Ureter (tissue), 1 donor: ENCODE measurements around the gene PLP2. TPM values are rescaled to one million over a fixed set of nuclear protein-coding genes. Genes with fewer than 3 reads are reported as not detected.

Experiments
- DNase-seq: peaks from one replicate; pipeline ENCODE4 v3.0.0-alpha.2; 2020; ENCODE audit warnings: low spot score
- total RNA-seq: library from RNA; stranded (reverse); gene quantifications from one replicate; pipeline ENCODE4 v1.2.4, GENCODE V29; 2023
- donor health status: DM: yes; HTN: yes; CAD: no.

The PLP2 gene
- total RNA-seq, 1 donor from 2014 or later: 141 TPM

DNA sequence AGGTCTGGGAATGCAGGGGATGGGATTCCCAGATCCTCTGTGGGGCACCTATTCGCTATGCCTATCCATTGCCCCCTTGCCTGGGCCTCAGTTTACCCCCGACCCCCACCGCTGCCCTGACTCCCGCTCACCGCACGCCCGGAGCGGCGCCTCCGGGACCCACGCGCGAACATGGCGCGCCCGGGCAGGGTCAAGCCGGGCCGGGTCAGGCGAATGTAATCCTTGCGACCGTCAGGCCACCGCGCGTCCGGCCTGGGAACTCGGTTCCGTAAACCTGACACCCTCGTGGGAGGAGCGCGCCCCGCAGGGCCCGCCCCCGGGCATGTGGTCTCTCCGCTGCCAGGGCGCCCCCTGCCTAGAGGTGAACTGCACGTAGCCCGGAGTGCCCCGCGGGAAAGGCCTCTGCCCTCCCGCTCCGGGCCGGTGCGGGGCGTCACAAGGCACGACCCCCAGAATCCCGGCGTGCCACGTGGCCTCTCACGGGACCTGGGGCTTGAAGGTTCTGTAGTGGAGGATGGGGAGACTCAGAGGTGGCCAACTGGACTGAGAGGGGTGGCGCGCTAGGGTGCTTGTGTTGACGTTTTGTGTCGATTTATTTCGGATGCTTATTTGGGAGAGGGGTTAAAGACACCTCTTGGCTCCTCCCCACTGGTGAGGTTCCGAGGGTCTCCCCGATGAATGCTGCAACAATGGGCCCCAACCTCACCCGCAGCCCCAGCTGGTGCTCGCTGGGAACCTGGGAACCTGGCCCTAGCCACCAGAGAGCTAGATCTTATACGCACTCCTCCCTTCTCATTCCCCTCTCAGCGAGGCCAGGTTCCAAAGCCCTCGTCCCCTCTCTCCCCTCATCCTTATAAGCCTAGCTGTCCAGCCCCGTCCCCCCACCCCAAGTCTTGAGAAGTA, 14.7 kb downstream of the PLP2 start, which contains the start of gene PRICKLE3:
TSS of gene PRICKLE3 (minus strand) at position 249 of the 903 bp plus-strand sequence. CDS start at position 173, 76 bp downstream.
- DNase-seq: peak; percentile 86

DNA sequence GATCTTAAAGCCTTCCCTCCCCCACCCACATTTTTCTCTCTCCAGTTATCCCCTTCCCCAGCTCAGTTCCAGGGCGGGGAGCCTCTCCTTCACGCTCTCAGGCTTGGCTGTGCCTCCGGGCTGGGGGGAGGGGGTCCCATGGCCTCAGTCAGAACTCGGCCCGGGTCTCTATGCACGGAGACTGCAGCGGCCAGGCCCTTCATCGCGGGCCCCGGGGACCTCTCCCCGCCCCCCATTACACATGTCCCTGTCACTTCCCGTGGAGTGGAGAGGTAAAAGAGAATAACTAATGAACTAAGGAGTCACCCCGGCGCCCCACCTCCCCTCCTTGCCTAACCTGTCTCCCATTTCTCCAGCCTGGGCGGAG, 15.3 kb downstream of the PLP2 start:
- DNase-seq: no peak

DNA sequence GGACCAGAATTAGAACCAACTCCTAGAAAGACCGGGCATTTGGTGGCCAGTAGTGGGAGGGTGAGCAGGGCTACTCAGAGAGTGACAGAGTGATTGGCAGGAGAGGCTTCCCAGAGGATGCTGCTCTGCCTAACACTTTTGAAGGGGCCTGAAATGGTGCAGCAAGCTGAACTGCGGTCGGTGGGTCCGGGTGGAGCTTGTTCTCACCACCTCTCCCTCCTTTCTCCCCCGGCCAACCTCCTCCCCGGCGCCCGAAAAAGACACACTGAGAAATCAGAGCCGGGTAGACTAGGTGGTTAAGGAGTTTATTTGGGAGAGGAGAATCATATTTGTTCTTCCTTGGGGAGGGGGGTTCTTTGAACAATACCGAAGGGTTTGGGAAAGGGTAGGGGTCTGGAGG, 15.8 kb downstream of the PLP2 start:
- no peak for DNase-seq

DNA sequence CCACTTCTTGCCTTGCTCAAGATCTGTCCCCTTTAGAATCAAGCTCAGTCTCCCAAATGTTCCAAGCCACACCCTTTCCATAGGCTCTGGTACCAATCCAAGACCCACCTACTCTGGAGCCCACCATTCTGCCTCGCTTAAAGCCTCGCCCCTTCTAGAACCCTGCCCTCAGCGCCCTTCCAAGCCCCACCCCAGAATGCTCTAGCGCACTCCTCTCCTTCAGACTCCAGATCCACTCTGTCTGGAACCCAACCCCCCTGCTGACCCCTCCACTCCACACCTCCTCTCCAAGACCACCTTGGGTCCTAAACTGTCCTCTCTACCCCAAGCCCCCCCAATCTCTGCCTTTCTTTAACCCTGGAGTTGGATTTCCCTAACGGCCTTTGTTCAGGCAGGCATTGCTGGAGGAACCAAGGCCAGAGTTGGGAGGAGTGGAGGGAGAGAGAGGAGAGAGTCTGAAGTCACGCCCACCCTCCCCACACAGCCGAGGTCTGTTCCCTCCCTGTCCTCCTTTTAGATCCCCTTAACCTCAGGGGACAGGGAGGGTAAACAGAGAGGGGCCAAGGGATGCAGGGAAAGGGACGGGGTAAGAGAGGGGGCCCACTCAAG, 16.9 kb downstream of the PLP2 start:
- DNase-seq: no peak

DNA sequence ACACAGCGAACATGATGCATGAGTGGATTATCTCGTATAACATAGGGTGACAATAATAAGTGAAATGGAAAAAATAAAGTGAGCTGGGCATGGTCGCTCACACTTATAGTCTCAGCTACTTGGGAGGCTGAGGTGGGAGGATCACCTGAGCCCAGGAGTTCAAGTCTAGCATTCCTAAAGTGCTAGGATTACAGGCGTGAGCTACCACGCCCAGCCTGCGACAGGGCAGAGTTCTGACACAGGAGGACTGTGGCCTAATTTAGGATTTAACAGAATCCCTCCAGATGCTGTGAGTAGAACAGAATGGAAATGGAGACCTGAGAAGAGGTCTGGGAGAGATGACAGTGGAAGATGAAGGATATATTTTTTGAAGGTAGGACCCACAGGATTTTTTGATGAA, 17.9 kb downstream of the PLP2 start:
- DNase-seq: no peak

DNA sequence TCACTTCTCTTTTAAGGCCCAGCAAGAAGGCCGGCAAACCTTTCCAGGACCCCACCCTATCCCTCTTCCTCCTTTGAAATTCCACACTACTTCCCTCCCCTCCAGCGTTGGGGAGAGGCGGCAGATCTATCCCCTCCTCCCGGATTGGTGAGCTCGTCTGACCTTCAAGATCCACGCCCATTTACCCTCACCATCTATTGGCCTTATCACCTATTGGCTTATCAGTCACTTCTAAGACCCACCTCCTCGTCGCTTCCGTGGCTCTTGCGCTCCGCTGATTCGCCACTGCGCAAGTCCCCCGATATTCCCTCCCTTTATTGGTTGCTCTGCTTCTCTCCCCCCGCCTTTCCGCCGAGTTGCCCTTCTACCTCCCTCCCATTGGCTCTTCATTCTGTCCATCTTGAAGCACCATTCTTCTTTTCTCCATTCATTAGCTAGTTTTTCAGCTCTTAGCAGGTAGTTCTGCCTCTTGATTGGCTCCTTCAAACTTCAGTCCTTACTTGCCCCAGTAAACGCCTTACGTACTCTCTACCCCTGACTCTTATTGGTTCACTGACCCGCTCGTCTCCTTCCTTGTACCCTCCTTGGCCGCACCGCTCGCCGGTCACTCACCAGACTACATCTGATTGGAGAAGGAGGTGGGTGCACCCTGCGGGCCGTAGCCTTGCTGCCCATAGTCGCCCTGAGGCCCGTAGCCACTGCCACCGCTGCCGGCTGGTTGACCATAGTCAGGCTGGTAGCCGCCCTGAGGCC, 19.3 kb downstream of the PLP2 start:
- DNase-seq: peak; percentile 94

DNA sequence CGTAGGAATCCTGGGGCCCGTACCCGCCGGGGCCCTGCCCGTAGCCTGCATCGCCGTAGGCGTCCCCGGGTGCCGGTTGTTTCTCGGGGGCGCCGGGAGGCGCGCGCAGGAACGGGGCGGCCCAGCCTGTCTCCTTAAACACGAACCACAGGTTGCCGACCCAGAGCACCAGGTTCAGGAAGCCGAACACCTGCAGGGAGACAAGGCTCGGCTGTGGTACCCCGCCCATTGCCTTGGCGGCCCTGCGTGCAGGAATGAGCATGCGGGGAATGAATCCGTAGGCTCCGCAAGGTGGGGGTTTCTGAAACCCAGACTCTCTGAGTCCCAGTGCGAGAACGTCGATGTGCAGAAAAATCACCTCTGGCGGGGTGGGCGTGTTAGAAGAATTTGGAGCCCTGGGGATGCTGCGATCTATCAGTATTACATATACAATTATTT, 19.9 kb downstream of the PLP2 start:
- DNase-seq: no peak

DNA sequence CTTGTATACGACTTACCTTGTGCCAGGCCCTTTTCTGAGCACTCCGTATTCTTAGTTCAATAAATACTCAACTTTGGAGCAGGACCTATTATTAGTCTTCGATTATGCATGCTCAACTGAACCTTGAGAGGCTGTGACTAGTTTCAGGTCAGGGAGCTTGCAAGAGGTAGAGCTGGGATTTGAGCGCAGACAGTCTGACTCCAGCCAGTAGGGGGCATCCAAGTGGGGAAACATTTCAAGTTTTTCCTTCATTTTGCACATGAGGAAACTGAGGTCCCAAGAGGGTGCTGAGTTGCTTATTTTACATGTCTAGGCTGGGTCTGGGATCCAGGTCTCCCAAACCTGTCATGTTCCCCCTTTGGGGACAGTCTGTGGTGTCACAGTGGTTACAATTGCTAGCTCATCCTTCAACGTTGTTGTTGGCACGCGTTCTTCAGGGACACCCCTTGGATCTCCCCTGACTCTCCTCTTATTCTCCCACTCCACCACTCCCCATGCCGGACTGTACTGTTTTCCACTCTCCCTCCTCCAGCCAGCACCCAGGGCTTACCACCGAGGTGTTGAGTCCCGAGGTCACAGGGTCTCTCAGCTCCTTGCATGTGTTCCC, 21.1 kb downstream of the PLP2 start:
- no peak for DNase-seq

DNA sequence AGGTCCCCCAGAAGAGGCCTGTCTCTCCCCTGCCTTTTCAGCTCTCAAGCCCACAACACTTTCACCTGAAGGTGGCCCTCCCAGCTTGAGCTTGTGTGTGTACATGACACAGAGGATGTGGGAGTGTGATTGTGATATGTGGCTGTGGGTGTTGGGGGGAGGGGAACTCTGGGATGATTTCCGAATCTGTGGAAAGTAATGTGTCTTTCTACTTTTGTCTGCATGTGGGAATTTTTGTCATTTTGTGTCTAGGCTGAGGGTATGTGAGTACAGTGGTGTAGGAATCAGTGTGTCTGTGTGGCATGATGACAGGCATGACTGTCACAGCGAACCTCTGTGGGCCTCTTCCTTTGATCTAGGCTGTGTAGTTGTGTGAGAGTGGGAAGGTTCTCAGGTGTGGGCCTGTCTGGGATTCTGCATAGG, 21.9 kb downstream of the PLP2 start:
- DNase-seq: no peak

DNA sequence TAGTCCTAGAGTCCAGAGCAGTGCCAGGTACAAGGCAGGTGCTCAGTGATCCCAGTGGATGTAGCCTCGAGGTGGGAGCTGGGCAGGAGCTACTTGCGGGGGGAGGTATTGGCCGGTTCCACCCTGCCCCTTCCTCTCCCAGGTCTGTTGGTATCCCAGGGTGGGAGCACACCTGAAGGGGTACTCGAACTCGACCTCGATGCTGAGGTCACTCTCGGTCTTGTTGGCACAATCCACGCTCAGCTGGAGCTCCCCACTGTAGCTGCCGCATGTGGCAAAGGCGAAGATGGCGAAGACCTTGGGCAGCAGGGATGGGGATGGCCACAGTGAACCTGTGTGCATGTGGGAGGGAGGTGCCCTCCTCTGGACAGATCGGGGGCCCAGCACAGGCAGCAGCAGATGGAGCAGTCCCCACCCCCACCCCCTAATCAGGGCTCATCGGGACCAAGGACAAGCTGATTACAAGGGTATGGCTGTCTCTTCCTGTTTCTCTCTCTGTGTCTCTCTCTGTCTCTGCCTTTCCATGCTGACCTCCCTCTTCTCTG, 25.9 kb downstream of the PLP2 start:
- DNase-seq: no peak

DNA sequence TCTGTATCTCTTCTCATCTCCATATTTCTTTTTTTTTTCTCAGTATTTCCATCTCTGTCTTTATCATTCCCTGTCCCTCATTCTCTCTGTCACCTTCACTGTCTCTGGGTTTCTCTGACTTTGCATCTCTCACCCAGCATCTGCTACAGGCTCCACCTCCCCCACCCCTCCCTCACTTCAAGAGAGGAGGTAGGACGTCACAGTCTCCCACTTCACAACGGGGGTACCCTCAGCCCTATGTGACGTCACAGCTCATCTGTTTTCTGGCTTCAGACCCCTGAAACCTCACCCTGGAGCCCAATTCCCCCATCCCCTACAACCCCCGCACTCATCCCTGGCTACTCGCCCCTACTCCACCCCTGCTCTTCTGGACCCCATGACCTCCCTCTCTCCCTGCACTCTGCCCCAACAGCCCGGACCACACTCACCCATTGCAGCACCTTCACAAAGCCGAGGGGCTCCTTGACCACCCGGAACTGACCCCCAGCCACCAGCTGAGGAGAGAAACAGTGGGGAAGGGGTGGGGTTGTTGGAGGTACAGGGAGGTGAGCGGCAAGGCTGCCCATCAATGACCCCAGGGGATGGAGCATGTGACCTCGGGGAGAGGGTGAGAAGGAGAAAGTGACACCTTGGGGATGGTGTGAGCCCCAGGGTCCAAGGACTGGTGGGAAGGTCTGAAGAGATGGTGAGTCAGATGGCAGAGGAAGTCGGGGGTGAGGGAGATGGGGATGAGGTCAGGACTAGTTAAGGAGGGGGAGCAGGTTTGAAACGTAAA, 27.0 kb downstream of the PLP2 start:
- DNase-seq: no peak

DNA sequence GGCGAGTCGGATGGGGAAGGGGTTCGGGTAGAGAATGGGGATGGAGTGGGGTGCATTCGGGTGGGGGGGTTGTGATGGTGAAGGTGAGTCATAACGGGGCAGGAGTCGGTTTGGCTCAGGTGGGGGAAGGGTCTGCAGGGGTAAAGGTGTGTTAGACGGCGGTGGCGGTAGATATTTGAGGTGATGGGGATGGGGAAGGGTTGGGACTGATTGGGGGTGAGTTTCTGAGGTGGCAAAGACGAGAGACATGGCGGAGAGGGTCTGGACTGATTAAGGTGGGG, 27.6 kb downstream of the PLP2 start:
- DNase-seq: no peak

DNA sequence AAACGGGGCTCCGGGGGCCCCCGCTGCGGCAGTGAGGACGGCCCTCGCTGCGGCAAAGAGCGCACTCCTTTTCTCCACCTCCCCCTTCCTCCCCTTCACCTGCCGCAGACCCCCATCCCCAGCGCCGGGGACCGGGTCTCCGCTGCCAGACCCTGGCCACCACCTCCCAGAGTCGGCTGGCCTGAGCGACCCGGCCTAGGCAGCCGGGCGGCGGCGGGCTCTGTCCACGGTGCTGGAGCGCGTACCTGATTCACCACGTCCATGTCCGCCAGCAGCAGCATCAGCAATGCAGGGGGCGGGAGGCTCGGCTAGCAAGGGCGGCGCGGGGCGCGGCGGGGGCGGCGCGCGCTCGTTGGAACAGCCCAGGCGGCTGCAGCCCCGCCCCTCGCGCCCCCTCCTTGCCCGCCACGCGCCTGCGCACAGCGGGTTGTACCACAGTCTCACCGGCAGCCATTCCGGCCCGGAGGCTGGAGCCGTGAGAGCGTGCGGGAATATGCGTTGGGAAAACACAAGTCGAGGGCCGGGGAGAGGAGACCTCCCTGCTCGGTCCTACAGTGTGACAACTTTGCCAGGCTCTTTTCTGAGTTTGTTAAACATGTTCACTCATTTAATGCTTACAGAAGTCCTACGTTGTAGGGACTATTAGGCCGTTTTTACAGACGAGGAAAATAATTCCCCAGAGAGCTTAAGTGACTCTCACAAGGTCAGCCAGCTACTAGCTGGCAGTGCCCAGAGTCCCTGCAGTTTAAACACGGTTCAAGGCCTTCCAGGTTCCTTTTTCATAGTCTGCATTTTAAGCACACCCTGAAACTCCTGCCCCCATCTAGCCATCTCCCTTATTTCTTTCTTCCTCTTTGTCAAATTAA, 28.4 kb downstream of the PLP2 start, which contains the start of gene SYP:
TSS of gene SYP (minus strand) at position 288 of the 866 bp plus-strand sequence. CDS start at position 281, 7 bp downstream.
- peak; percentile 91 for DNase-seq

DNA sequence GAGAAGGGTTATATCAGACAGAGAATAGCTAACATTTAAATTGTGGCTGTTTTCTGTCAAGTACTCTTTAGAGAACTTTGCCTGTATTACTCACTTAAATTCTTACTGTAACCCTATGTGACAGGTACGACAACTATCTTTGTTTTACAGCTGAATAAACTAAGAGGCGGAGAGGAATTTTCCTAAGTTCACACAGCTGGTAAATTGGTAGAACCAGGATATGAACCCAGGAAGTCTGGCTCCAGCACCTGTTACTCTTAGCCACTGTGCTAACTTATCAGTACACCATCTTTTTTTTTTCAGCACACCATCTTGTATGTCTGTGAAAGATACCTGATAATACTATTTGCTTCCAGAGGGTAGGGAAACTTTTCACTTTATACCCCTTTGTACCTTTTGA, 30.3 kb downstream of the PLP2 start:
- no peak for DNase-seq

DNA sequence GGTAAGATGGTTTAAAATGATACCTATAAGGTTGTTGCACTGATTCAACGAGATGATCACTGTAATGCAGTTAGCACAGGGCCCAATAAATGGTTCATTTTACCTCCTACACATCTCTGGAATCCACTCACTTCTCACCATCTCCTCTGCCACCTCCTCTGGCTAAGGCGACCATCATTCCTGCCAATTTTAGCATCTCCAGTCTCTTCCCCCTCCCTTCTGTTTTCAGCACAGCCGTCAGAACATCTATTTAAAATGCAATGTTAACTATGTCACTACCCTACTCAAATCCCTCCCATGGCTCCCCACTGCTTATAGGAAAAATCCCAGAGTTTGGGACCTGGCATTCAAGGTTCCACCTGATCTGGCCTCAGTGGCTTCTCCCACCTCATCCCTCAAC, 31.8 kb downstream of the PLP2 start:
- DNase-seq: no peak

DNA sequence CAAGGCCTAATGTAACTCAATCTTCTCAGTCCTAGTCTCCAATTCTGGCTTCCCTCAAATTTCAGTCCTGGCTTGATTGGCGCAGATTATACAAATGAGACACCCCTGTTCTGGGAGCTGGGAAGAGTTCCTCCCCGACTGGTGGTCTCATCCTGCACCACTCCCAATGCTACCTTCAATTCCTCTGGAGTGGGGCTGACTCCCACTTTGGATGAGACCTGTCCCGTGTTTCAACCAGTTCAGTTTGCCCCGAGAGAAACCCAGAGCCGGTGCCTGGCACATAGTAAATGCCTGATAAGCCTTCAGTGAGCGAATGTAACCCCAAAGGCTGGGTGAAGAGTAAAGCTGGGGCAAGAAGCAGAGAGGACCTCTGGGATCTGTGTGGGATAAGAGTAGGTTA, 32.3 kb downstream of the PLP2 start:
- DNase-seq: no peak

DNA sequence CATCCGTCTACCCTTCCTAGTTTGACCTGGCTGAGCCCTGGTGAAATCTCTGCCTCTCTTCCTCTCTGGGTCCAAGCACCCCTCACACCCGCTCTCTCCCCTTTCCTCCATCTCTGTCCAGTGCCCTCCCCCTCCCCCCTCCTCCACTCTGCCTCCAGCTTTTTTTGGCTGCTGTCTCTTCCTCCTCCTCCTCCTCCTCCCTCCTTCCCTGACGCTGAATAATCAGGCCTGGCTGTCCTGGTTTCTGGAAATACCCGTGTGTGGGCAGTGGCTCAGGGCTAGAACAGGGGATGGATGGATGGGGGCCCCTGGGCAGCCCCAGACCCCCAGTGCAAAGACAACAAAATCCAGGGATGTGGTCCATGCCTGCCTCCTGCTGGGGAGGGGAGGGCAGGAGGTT, 33.0 kb downstream of the PLP2 start:
- no peak for DNase-seq

DNA sequence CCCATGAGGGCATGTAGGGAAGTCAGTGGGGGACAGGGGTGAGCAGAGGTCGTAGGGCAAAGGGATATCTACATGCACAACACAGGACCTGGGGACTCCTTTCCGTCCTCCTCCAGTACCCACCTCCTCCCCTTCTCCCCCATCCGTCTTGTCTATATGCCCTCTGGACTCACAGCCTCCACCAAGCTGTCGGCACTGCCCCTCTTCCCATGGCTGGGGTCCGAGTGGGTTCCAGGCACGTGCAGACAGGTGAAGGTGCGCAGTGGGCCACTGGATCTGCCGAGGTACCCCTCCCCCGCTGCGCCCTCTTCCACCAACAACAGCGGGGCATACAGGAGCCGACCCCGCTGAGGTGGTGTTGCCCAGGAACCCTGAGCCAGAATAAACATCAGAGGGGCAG, 33.7 kb downstream of the PLP2 start:
- no peak for DNase-seq

DNA sequence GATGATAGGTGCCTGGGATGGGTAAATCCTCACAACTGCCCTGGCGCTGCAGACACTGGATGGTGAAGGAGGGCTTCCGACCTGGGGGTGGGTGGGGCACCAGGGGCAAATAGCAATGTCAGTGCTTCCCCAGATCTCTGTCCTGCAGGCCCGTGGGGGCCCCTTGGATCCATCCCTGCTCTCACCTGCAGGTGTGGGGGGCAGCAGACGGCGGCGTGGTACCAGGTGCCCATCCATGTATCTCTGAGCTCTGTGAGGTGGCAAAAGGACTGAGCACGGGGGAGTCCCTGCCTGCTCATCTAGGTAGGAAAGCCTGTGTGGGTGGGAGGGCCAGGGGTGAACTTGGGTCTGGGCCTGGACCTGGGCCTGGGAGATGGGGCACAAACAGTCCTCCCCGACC, 34.8 kb downstream of the PLP2 start:
- no peak for DNase-seq

DNA sequence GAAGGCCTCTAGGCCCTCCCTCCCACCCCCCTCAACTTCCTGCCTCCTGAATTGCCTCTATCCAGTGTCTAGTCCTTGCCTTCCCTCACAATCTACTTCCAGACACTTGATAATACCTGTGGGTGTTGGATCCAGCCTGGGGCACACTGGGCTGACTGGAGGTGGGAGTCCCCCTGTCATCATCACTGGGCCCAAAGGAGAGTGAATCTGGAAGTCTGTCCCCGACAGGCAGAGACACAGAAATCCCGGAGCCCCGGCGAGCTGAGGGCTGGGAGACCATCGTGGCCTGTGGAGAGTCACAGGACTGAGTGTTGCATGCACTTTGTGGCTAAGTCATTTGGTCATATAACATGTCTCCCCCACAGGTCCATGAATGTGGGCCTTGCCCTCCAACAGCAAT, 36.7 kb downstream of the PLP2 start:
- DNase-seq: no peak
